ENCODE measurements around the gene CYP24A1.
"Not testable (repeated sequence)": the region's sequence is repeated elsewhere in the genome, so short reads cannot be mapped to it uniquely, and the experiment has no call there.

The CYP24A1 gene

GRCh38 chr20:54148947-54149764, 24.6 kb downstream of the CYP24A1 start:
- in situ Hi-C loops (cut with MboI; ENCODE audit: low pct_unique_long_range_greater_than_20kb, low sequenced_read_pairs): no loop called here
- DNase-seq: no peak

GRCh38 chr20:54146672-54147071, 27.1 kb downstream of the CYP24A1 start:
- no peak for DNase-seq
- in situ Hi-C loops (cut with MboI; ENCODE audit: low pct_unique_long_range_greater_than_20kb, low sequenced_read_pairs): no loop called here

GRCh38 chr20:54144847-54145414, 28.9 kb downstream of the CYP24A1 start:
- no peak for DNase-seq
- in situ Hi-C loops (cut with MboI; ENCODE audit: low pct_unique_long_range_greater_than_20kb, low sequenced_read_pairs): no loop called here

- no peak for DNase-seq
These were observed 32.7 kb downstream of the CYP24A1 start for GRCh38 chr20:54140927-54141566.

GRCh38 chr20:54140486-54140885, 33.3 kb downstream of the CYP24A1 start:
- no peak for DNase-seq
- in situ Hi-C loops (cut with MboI; ENCODE audit: low pct_unique_long_range_greater_than_20kb, low sequenced_read_pairs): no loop called here

More at GRCh38 chr20:54140927-54141566, 32.7 kb downstream of the CYP24A1 start:
- in situ Hi-C loops (cut with MboI; ENCODE audit: low pct_unique_long_range_greater_than_20kb, low sequenced_read_pairs): no loop called here

GRCh38 chr20:54140067-54140466, 33.7 kb downstream of the CYP24A1 start:
- in situ Hi-C loops (cut with MboI; ENCODE audit: low pct_unique_long_range_greater_than_20kb, low sequenced_read_pairs): no loop called here
- DNase-seq: no peak

GRCh38 chr20:54139188-54139587, 34.6 kb downstream of the CYP24A1 start:
- DNase-seq: no peak
- in situ Hi-C loops (cut with MboI; ENCODE audit: low pct_unique_long_range_greater_than_20kb, low sequenced_read_pairs): no loop called here

GRCh38 chr20:54138427-54138826, 35.4 kb downstream of the CYP24A1 start:
- in situ Hi-C loops (cut with MboI; ENCODE audit: low pct_unique_long_range_greater_than_20kb, low sequenced_read_pairs): no loop called here
- DNase-seq: no peak

- DNase-seq: no peak
- in situ Hi-C loops (cut with MboI; ENCODE audit: low pct_unique_long_range_greater_than_20kb, low sequenced_read_pairs): no loop called here
These were observed 36.7 kb downstream of the CYP24A1 start for GRCh38 chr20:54137115-54137514.

GRCh38 chr20:54134445-54135220, 39.2 kb downstream of the CYP24A1 start:
- DNase-seq: no peak
- in situ Hi-C loops (cut with MboI; ENCODE audit: low pct_unique_long_range_greater_than_20kb, low sequenced_read_pairs): no loop called here

GRCh38 chr20:54133434-54134427, 40.1 kb downstream of the CYP24A1 start:
- in situ Hi-C loops (cut with MboI; ENCODE audit: low pct_unique_long_range_greater_than_20kb, low sequenced_read_pairs): no loop called here
- DNase-seq: no peak

- in situ Hi-C loops (cut with MboI; ENCODE audit: low pct_unique_long_range_greater_than_20kb, low sequenced_read_pairs): no loop called here
- DNase-seq: no peak
These were observed 41.0 kb downstream of the CYP24A1 start for GRCh38 chr20:54132612-54133433.

- DNase-seq: no peak
- in situ Hi-C loops (cut with MboI; ENCODE audit: low pct_unique_long_range_greater_than_20kb, low sequenced_read_pairs): no loop called here
These were observed 41.8 kb downstream of the CYP24A1 start for GRCh38 chr20:54131675-54132611.

GRCh38 chr20:54131125-54131524, 42.7 kb downstream of the CYP24A1 start:
- DNase-seq; in situ Hi-C loops (cut with MboI; ENCODE audit: low pct_unique_long_range_greater_than_20kb, low sequenced_read_pairs): not testable (repeated sequence)

- no peak for DNase-seq
- in situ Hi-C loops (cut with MboI; ENCODE audit: low pct_unique_long_range_greater_than_20kb, low sequenced_read_pairs): no loop called here
These were observed 44.4 kb downstream of the CYP24A1 start for GRCh38 chr20:54129350-54129749.

GRCh38 chr20:54127855-54128574, 45.8 kb downstream of the CYP24A1 start:
- in situ Hi-C loops (cut with MboI; ENCODE audit: low pct_unique_long_range_greater_than_20kb, low sequenced_read_pairs): no loop called here
- DNase-seq: no peak
